Vein endothelial cell (primary cell): ENCODE results near the gene TLE6. TPM values are rescaled to one million over a fixed set of nuclear protein-coding genes. Genes with fewer than 3 reads are reported as not detected.

Experiments
- total RNA-seq: library from RNA; depleted of rRNA; stranded (reverse); fragments of >200 nt; gene quantifications from 2 replicates; pipeline ENCODE4 v1.2.3, GENCODE V29; 2012

TLE6 gene
- 1.1 and 1.6 TPM in 2 replicates for total RNA-seq

GRCh38 chr19:2977001-2977745, at the start of gene TLE6:
TSS of gene TLE6 (plus strand) at chr19:2977564. CDS start at chr19:2978234, 670 bp downstream.

GRCh38 chr19:2944775-2945574, 32.4 kb upstream of the TLE6 start, which contains the start of gene ZNF77:
TSS of gene ZNF77 (minus strand) at chr19:2944971. CDS start at chr19:2944840, 131 bp downstream.

GRCh38 chr19:3029065-3029923, 51.9 kb downstream of the TLE6 start, which contains the start of gene TLE2:
TSS of gene TLE2 (minus strand) at chr19:3029280. CDS start at chr19:3028904, 376 bp downstream.

Other genes starting within 250 kb of the TLE6 start
- 25.6 and 31.7 TPM in 2 replicates for gene SLC39A3, start 237.5 kb upstream of the TLE6 start, total RNA-seq
- 75.9 and 86.6 TPM in 2 replicates for gene SGTA, start 194.3 kb upstream of the TLE6 start, total RNA-seq
- gene THOP1, start 192.1 kb upstream of the TLE6 start, total RNA-seq: 116 and 130 TPM in 2 replicates
- 2.0 and 4.2 TPM in 2 replicates for gene ZNF554, start 157.7 kb upstream of the TLE6 start, total RNA-seq
- gene ZNF555, start 136.1 kb upstream of the TLE6 start, total RNA-seq: 5.6 and 6.6 TPM in 2 replicates
- under 0.01 TPM in 1 of 2 replicates, not detected in the other for gene ZNF556, start 110.2 kb upstream of the TLE6 start, total RNA-seq
- 3.9 and 5.5 TPM in 2 replicates for gene ZNF57, start 76.6 kb upstream of the TLE6 start, total RNA-seq
- 5.2 and 6.2 TPM in 2 replicates for gene ZNF77, start 32.6 kb upstream of the TLE6 start, total RNA-seq
- gene TLE2, start 51.7 kb downstream of the TLE6 start, total RNA-seq: 13.0 and 34.6 TPM in 2 replicates
- 307 and 365 TPM in 2 replicates for gene TLE5, start 84.9 kb downstream of the TLE6 start, total RNA-seq
- 93.8 and 126 TPM in 2 replicates for gene GNA11, start 116.8 kb downstream of the TLE6 start, total RNA-seq
- gene GNA15, start 158.5 kb downstream of the TLE6 start, total RNA-seq: under 0.01 TPM in 1 of 2 replicates, not detected in the other
- 0.67 and 1.6 TPM in 2 replicates for gene S1PR4, start 201.2 kb downstream of the TLE6 start, total RNA-seq
- 59.1 and 60.0 TPM in 2 replicates for gene NCLN, start 208.4 kb downstream of the TLE6 start, total RNA-seq
- gene CELF5, start 247.1 kb downstream of the TLE6 start, total RNA-seq: not detected in 2 replicates